IMR-90 (cell line): ENCODE results near the gene PTPRCAP. TPM values are rescaled to one million over a fixed set of nuclear protein-coding genes. Genes with fewer than 3 reads are reported as not detected.

Experiments used
- ATAC-seq: fragments of 200-7000 bp; cut with Tn5 transposase; 2 replicates; pipeline ENCODE4 v1.9.1; 2020; ENCODE audit warnings: low read depth, mild to moderate bottlenecking, moderate library complexity
- BruUV-seq: library from RNA; stranded (reverse); fragments of 400-500 nt; replicated peaks from 2 replicates; lab custom pipeline; 2021; lab: Mats Ljungman, UMichigan
- CTCF ChIA-PET: fragments of 300-600 bp; formaldehyde crosslinking; extraction: SDS; loops from one replicate; lab custom pipeline; 2021; ENCODE audit warnings: antibody characterized with exemption; lab: Yijun Ruan, JAX
- POLR2A ChIA-PET: fragments of 300-600 bp; sonication (Branson Sonifier 250); formaldehyde crosslinking; loops from one replicate; lab custom pipeline; 2022; ENCODE audit warnings: antibody characterized with exemption; ENCODE audit not compliant: unreplicated experiment; lab: Charles Lee
- DNase-seq: peaks from one replicate; pipeline ENCODE4 v3.0.0; 2013
- H2AFZ ChIP-seq: replicated peaks from 2 replicates; pipeline ENCODE3; 2013; ENCODE audit warnings: low read length, mild to moderate bottlenecking; ENCODE audit not compliant: poor library complexity
- H2AK5ac ChIP-seq: 2 replicates; pipeline ENCODE4 v1.6.1; 2013; ENCODE audit warnings: low read depth, low read length, inconsistent platforms
- H2AK9ac ChIP-seq: replicated peaks from 2 replicates; pipeline ENCODE3; 2013; ENCODE audit warnings: mild to moderate bottlenecking, low read depth, low read length, moderate library complexity; ENCODE audit not compliant: poor library complexity
- H2BK120ac ChIP-seq: 2 replicates; pipeline ENCODE4 v1.6.1; 2013; ENCODE audit warnings: low read depth, low read length, inconsistent platforms
- H2BK15ac ChIP-seq: 3 replicates; pipeline ENCODE4 v1.6.1; 2013; ENCODE audit warnings: low read depth, low read length, inconsistent platforms
- H2BK20ac ChIP-seq: 2 replicates; pipeline ENCODE4 v1.6.1; 2013; ENCODE audit warnings: low read depth, mild to moderate bottlenecking, inconsistent platforms, low read length, moderate library complexity
- H2BK5ac ChIP-seq: 2 replicates; pipeline ENCODE4 v1.6.1; 2013; ENCODE audit warnings: mild to moderate bottlenecking, low read depth, low read length, inconsistent platforms; ENCODE audit not compliant: poor library complexity, severe bottlenecking
- H3K14ac ChIP-seq: replicated peaks from 2 replicates; pipeline ENCODE4 v1.6.1; 2013; ENCODE audit warnings: low read depth, low read length, inconsistent platforms
- H3K18ac ChIP-seq: 2 replicates; pipeline ENCODE4 v1.6.1; 2013; ENCODE audit warnings: low read depth, low read length, control low read depth
- H3K23ac ChIP-seq: 2 replicates; pipeline ENCODE4 v1.6.1; 2013; ENCODE audit warnings: low read depth, low read length, inconsistent platforms
- H3K27ac ChIP-seq: 2 replicates; pipeline ENCODE4 v1.5.1; 2013; ENCODE audit warnings: mild to moderate bottlenecking, control low read depth, low read length; ENCODE audit not compliant: insufficient read depth
- H3K27me3 ChIP-seq: 2 replicates; pipeline ENCODE4 v1.6.1; 2013; ENCODE audit warnings: low read length; ENCODE audit not compliant: control insufficient read depth, insufficient read depth
- H3K36me3 ChIP-seq: 2 replicates; pipeline ENCODE4 v1.6.1; 2013; ENCODE audit warnings: low read length, mixed read lengths; ENCODE audit not compliant: control insufficient read depth, insufficient read depth
- H3K4ac ChIP-seq: 2 replicates; pipeline ENCODE4 v1.6.1; 2013; ENCODE audit warnings: low read depth, low read length, inconsistent platforms
- H3K4me1 ChIP-seq: 2 replicates; pipeline ENCODE4 v1.6.1; 2013; ENCODE audit warnings: low read length, mixed read lengths; ENCODE audit not compliant: control insufficient read depth, insufficient read depth
- H3K4me2 ChIP-seq: 2 replicates; pipeline ENCODE4 v1.6.1; 2013; ENCODE audit warnings: low read depth, mild to moderate bottlenecking, control low read depth, low read length, moderate library complexity
- H3K4me3 ChIP-seq: 2 replicates; pipeline ENCODE4 v1.5.1; 2013; ENCODE audit warnings: low read depth, mild to moderate bottlenecking, control low read depth, low read length, moderate library complexity; ENCODE audit not compliant: insufficient read depth
- H3K56ac ChIP-seq: 2 replicates; pipeline ENCODE4 v1.6.1; 2013; ENCODE audit warnings: low read length, inconsistent platforms; ENCODE audit not compliant: insufficient read depth; ENCODE audit errors: extremely low read depth
- H3K79me1 ChIP-seq, 2 experiments: 2 replicates each; pipeline ENCODE4 v1.6.1; 2013; ENCODE audit warnings: low read length in 2 of 2, inconsistent platforms in 1 of 2, low read depth in 1 of 2
- H3K9ac ChIP-seq: 2 replicates; pipeline ENCODE4 v1.6.1; 2013; ENCODE audit warnings: low read depth, low read length, control low read depth
- H3K9me1 ChIP-seq: 2 replicates; pipeline ENCODE4 v1.6.1; 2013; ENCODE audit warnings: low read length, inconsistent platforms; ENCODE audit not compliant: insufficient read depth
- H3K9me3 ChIP-seq: 2 replicates; pipeline ENCODE4 v1.6.1; 2013; ENCODE audit warnings: low read length; ENCODE audit not compliant: control insufficient read depth, insufficient read depth
- H4K20me1 ChIP-seq: 2 replicates; pipeline ENCODE4 v1.6.1; 2013; ENCODE audit warnings: low read length, inconsistent platforms; ENCODE audit not compliant: insufficient read depth
- H4K5ac ChIP-seq: 2 replicates; pipeline ENCODE4 v1.6.1; 2013; ENCODE audit warnings: mild to moderate bottlenecking, low read depth, low read length, control low read depth
- H4K8ac ChIP-seq, 2 experiments: 2 replicates each; pipeline ENCODE4 v1.6.1; 2013; ENCODE audit warnings: low read depth in 2 of 2, low read length in 2 of 2, control low read depth in 1 of 2, inconsistent platforms in 1 of 2
- H4K91ac ChIP-seq: 2 replicates; pipeline ENCODE4 v1.6.1; 2013; ENCODE audit warnings: low read depth, low read length, inconsistent platforms; ENCODE audit not compliant: insufficient read depth
- BHLHE40 ChIP-seq: fragments of 150-350 bp; IDR thresholded peaks from 2 replicates; pipeline ENCODE4 v1.6.1; 2016; ENCODE audit warnings: mild to moderate bottlenecking, low read depth, low read length
- CEBPB ChIP-seq: IDR thresholded peaks from 2 replicates; pipeline ENCODE4 v1.6.1; 2012; ENCODE audit warnings: low read depth, low read length, improper control_type of control experiment
- CHD1 ChIP-seq: IDR thresholded peaks from 2 replicates; pipeline ENCODE4 v1.6.1; 2012; ENCODE audit warnings: low read depth, low read length, improper control_type of control experiment
- FOS ChIP-seq: fragments of 150-350 bp; IDR thresholded peaks from 2 replicates; pipeline ENCODE4 v1.6.1; 2016; ENCODE audit warnings: low read depth, low read length
- MAFK ChIP-seq: IDR thresholded peaks from 2 replicates; pipeline ENCODE4 v1.6.1; 2012; ENCODE audit warnings: low read depth, low read length, improper control_type of control experiment
- MAZ ChIP-seq: IDR thresholded peaks from 2 replicates; pipeline ENCODE4 v1.6.1; 2012; ENCODE audit warnings: low read depth, mild to moderate bottlenecking, low read length, improper control_type of control experiment, moderate library complexity, borderline replicate concordance
- MXI1 ChIP-seq: IDR thresholded peaks from 2 replicates; pipeline ENCODE4 v1.6.1; 2012; ENCODE audit warnings: low read depth, mild to moderate bottlenecking, low read length, moderate library complexity, borderline replicate concordance
- NFE2L2 ChIP-seq: fragments of 150-350 bp; IDR thresholded peaks from 2 replicates; pipeline ENCODE4 v1.6.1; 2016; ENCODE audit warnings: low read depth, mild to moderate bottlenecking, low read length
- POLR2A ChIP-seq: IDR thresholded peaks from 2 replicates; pipeline ENCODE4 v1.6.1; 2012; ENCODE audit warnings: mild to moderate bottlenecking, low read depth, low read length
- RAD21 ChIP-seq: IDR thresholded peaks from 2 replicates; pipeline ENCODE4 v1.6.1; 2012; ENCODE audit warnings: low read length, improper control_type of control experiment
- RCOR1 ChIP-seq: IDR thresholded peaks from 2 replicates; pipeline ENCODE4 v1.6.1; 2012; ENCODE audit warnings: mild to moderate bottlenecking, low read length, improper control_type of control experiment; ENCODE audit not compliant: insufficient replicate concordance
- RFX5 ChIP-seq: IDR thresholded peaks from 2 replicates; pipeline ENCODE4 v1.8.0; 2012; ENCODE audit warnings: low read depth, mild to moderate bottlenecking, low read length, moderate library complexity
- SMC3 ChIP-seq: fragments of 150-350 bp; IDR thresholded peaks from 2 replicates; pipeline ENCODE4 v1.6.1; 2016; ENCODE audit warnings: low read depth, mild to moderate bottlenecking, antibody characterized with exemption, low read length, moderate library complexity
- WGBS, 2 experiments: methylation state at CpG; one replicate each; pipeline versions ENCODE4 v1.1.5 to v1.1.7; 2013; ENCODE audit warnings: missing lambda C conversion rate in 2 of 2; ENCODE audit not compliant: insufficient read length in 1 of 2; ENCODE audit errors: extremely low coverage in 2 of 2; 5-methylcytosine and 5-hydroxymethylcytosine counted together
- dilution Hi-C: fragments of 300-500 bp; cut with HindIII; formaldehyde crosslinking; loops from one replicate; pipeline ENCODE4 v1.14.3; 2018; ENCODE audit warnings: low sequenced_read_pairs; ENCODE audit not compliant: unreplicated experiment
- in situ Hi-C: fragments of 300-500 bp; cut with MboI; formaldehyde crosslinking; loops from 3 replicates; pipeline ENCODE4 v1.14.3; 2019; ENCODE audit warnings: low sequenced_read_pairs, inconsistent platforms, mixed read lengths
- intact Hi-C: fragments of 100-400 bp; cut with micrococcal nuclease; formaldehyde crosslinking; loops from 2 replicates; pipeline ENCODE4 v1.10.0; 2022
- polyA plus RNA-seq, 3 experiments: library from polyadenylated mRNA; depleted of rRNA; stranded (reverse); fragments of >200 nt; gene quantifications; 2 replicates each; pipeline ENCODE4 v1.2.3, GENCODE V29; 2012; ENCODE audit warnings: low replicate concordance in 1 of 3
- total RNA-seq: library from RNA; depleted of rRNA; stranded (reverse); fragments of >200 nt; gene quantifications from 2 replicates; pipeline ENCODE4 v1.2.3, GENCODE V29; 2012
- TF ChIP-seq, protein P1 (sequence below): conservative IDR thresholded peaks from 2 replicates; pipeline ENCODE4 v1.5.1; 2012; ENCODE audit warnings: mild to moderate bottlenecking, low read depth, low read length, improper control_type of control experiment
- TF ChIP-seq, protein P2 (sequence below): fragments of 150-350 bp; IDR thresholded peaks from 2 replicates; pipeline ENCODE4 v1.6.1; 2016; ENCODE audit warnings: low read depth, mild to moderate bottlenecking, low read length, moderate library complexity, borderline replicate concordance

Gene PTPRCAP
- total and polyA plus RNA-seq, 2 of the 4 experiments (the other 2 are of a cell fraction): 0.24 TPM; not detected in 1

DNA sequence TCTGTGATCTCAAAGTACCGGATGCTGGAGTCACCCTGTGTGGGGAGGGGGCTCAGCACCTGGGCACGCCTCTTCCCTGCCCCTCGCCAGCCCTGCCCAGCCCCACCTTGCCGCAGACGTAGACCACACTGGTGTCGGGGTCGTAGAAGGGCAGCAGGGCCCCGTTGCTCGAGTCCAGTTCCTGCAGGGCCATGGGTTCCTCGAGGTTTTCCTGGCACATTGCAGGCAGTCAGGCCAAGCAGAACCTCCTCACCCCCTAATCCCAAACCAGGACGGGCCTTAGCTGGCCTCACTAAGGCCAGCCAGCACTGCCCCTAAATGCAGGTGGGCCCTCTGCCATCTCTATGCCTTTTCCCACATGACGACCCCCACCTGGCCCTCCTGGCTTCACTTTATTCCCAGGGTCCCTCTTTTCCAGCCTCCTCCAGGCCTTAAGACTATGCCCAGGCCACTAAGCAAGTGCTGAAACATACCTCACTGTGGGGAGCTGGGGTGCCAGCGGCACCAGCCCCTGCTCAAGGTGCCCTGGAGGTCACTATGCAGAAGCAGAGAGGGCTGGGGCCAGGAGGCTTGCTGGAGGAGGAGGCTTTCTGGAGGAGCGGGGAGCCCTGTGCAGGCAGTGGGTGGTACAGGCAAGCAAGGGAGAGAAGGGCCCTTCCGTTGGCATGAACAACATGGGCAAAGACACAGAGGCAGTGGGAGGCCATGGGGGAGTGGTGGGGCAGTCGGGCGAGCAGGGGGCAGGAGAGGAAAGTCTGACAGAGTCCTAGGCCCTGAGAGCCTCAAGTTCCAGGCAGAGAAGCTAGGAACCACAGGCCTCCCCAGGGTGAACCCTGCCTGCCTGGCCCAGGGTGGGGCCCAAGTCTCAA is 3.0 kb upstream of the PTPRCAP start:
- H3K79me1 ChIP-seq: peaks cover 8 to 26% of the 10 kb centered on the region in 2 experiments
- H3K4me3 ChIP-seq: no peak overlapping the region
- ATAC-seq (no peak), DNase-seq (no peak)
- H4K8ac ChIP-seq: no peak overlapping the region
- H3K56ac ChIP-seq: no peak overlapping the region
- no peak overlapping the region for H2AK9ac ChIP-seq
- H2BK15ac ChIP-seq: no peak overlapping the region
- H3K4me1 ChIP-seq: peaks cover 3% of the 10 kb centered on the region; the same call in 1 of the 2 replicates
- H2BK5ac ChIP-seq: no peak overlapping the region
- H2AFZ ChIP-seq: no peak overlapping the region
- H3K9me1 ChIP-seq: peaks cover 8% of the 10 kb centered on the region; the same call in 1 of the 2 replicates
- H3K23ac ChIP-seq: no peak overlapping the region
- no peak overlapping the region for H3K18ac ChIP-seq
- dilution Hi-C loops (no loop called here), intact Hi-C loops (no loop called here), in situ Hi-C loops (no loop called here)
- H3K36me3 ChIP-seq: peaks cover 44% of the 10 kb centered on the region; the same call in 1 of the 2 replicates
- no peak overlapping the region for H3K9ac ChIP-seq
- H3K27ac ChIP-seq: no peak overlapping the region
- H3K9me3 ChIP-seq: no peaks in the 10 kb centered on the region
- 90% methylated on average over 12 of the region's 17 CpGs; no CpG with 5 or more reads in 1 of the 2 experiments for WGBS, 2 experiments
- BruUV-seq: no TSS peak
- no peak overlapping the region for H3K14ac ChIP-seq
- ChIA-PET POLR2A (no interaction called here), CTCF (no interaction called here)
- no peak overlapping the region for H2BK120ac ChIP-seq
- H4K5ac ChIP-seq: no peak overlapping the region
- peaks cover 8% of the 10 kb centered on the region for H4K20me1 ChIP-seq
- no peak overlapping the region for H3K4ac ChIP-seq
- H2BK20ac ChIP-seq: no peak overlapping the region
- H2AK5ac ChIP-seq: no peak overlapping the region
- no peaks in the 10 kb centered on the region for H3K27me3 ChIP-seq
- H4K91ac ChIP-seq: no peak overlapping the region
- H3K4me2 ChIP-seq: no peak overlapping the region
- TF ChIP-seq RFX5: no peak
- no peak for TF ChIP-seq RAD21
- no peak for TF ChIP-seq FOS
- no peak for TF ChIP-seq CEBPB
- no peak for TF ChIP-seq MAZ
- TF ChIP-seq SMC3: no peak
- TF ChIP-seq RCOR1: no peak
- no peak for TF ChIP-seq BHLHE40
- TF ChIP-seq CHD1: no peak
- TF ChIP-seq NFE2L2: no peak
- TF ChIP-seq MXI1: no peak
- TF ChIP-seq MAFK: no peak
- TF ChIP-seq POLR2A: no peak
- TF ChIP-seq, protein P1, sequence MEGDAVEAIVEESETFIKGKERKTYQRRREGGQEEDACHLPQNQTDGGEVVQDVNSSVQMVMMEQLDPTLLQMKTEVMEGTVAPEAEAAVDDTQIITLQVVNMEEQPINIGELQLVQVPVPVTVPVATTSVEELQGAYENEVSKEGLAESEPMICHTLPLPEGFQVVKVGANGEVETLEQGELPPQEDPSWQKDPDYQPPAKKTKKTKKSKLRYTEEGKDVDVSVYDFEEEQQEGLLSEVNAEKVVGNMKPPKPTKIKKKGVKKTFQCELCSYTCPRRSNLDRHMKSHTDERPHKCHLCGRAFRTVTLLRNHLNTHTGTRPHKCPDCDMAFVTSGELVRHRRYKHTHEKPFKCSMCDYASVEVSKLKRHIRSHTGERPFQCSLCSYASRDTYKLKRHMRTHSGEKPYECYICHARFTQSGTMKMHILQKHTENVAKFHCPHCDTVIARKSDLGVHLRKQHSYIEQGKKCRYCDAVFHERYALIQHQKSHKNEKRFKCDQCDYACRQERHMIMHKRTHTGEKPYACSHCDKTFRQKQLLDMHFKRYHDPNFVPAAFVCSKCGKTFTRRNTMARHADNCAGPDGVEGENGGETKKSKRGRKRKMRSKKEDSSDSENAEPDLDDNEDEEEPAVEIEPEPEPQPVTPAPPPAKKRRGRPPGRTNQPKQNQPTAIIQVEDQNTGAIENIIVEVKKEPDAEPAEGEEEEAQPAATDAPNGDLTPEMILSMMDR: no peak
- TF ChIP-seq, protein P2, sequence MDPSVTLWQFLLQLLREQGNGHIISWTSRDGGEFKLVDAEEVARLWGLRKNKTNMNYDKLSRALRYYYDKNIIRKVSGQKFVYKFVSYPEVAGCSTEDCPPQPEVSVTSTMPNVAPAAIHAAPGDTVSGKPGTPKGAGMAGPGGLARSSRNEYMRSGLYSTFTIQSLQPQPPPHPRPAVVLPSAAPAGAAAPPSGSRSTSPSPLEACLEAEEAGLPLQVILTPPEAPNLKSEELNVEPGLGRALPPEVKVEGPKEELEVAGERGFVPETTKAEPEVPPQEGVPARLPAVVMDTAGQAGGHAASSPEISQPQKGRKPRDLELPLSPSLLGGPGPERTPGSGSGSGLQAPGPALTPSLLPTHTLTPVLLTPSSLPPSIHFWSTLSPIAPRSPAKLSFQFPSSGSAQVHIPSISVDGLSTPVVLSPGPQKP: no peak
